ENCODE measurements around the gene LMBRD2. TPM values are rescaled to one million over a fixed set of nuclear protein-coding genes. Genes with fewer than 3 reads are reported as not detected.

Gene LMBRD2
- total and polyA plus RNA-seq, 2 experiments from 2014 or later: 4.4 to 6.2 TPM

- Histone ChIP-seq H3F3A (replicated peaks; ENCODE audit: low read depth) (no peaks in the 10 kb centered on the region), H2AFZ (no peak overlapping the region), H3K4me3 (no peak overlapping the region), H3K4me1 (ENCODE audit: insufficient read depth) (no peaks in the 10 kb centered on the region), H3K4me2 (no peak overlapping the region), H3K27me3 (ENCODE audit: insufficient read depth) (no peaks in the 10 kb centered on the region), H3K79me2 (replicated peaks; ENCODE audit: insufficient read depth) (no peaks in the 10 kb centered on the region), H3K9me2 (ENCODE audit: insufficient read depth) (no peaks in the 10 kb centered on the region), H3K27ac (ENCODE audit: low read depth) (no peak overlapping the region), H4K20me1 (replicated peaks; ENCODE audit: insufficient read depth) (no peaks in the 10 kb centered on the region), H3K36me3 (ENCODE audit: insufficient read depth) (peaks cover 12% of the 10 kb centered on the region; the same call in 1 of the 2 replicates)
- H3K4me1 Mint-ChIP-seq: no peaks in the 10 kb centered on the region
- H3K36me3 Mint-ChIP-seq (ENCODE audit: low read depth): peaks cover 18% of the 10 kb centered on the region
- no peak for ATAC-seq
- no peak for DNase-seq (ENCODE audit: low spot score)
- TF ChIP-seq POLR2AphosphoS5 (IDR thresholded peaks at IDR 0.05; ENCODE audit: low read depth) (no peak), EZH2 (IDR thresholded peaks at IDR 0.05; ENCODE audit: low read depth, unreplicated experiment) (no peak), ZNF462 (CRISPR knock-in tag; IDR thresholded peaks at IDR 0.05) (no peak), STAT1 (IDR thresholded peaks at IDR 0.05; ENCODE audit: unreplicated experiment) (no peak), NANOG (IDR thresholded peaks at IDR 0.05; ENCODE audit: borderline replicate concordance) (no peak)
- no peak overlapping the region for H3K27ac Mint-ChIP-seq
- peaks cover 7% of the 10 kb centered on the region; the same call in 1 of the 3 replicates for H3K9me3 Mint-ChIP-seq
- no peaks in the 10 kb centered on the region for H3K27me3 Mint-ChIP-seq (ENCODE audit: insufficient read depth, low read depth, poor library complexity)
- H3K4me3 Mint-ChIP-seq: no peak overlapping the region
These were observed 92.9 kb downstream of the LMBRD2 start for GRCh38 chr5:36058776-36059175.

GRCh38 chr5:36057386-36057785 lies 94.3 kb downstream of the LMBRD2 start:
- Histone ChIP-seq H3K27me3 (ENCODE audit: insufficient read depth) (no peaks in the 10 kb centered on the region), H3K36me3 (ENCODE audit: insufficient read depth) (no peaks in the 10 kb centered on the region), H2AFZ (no peak overlapping the region), H4K20me1 (replicated peaks; ENCODE audit: insufficient read depth) (no peaks in the 10 kb centered on the region; the same call in 1 of the 2 replicates), H3K27ac (ENCODE audit: low read depth) (no peak overlapping the region), H3F3A (replicated peaks; ENCODE audit: low read depth) (no peaks in the 10 kb centered on the region), H3K4me3 (no peak overlapping the region), H3K79me2 (replicated peaks; ENCODE audit: insufficient read depth) (no peaks in the 10 kb centered on the region), H3K9me2 (ENCODE audit: insufficient read depth) (no peaks in the 10 kb centered on the region), H3K4me2 (no peak overlapping the region), H3K4me1 (ENCODE audit: insufficient read depth) (no peaks in the 10 kb centered on the region)
- H3K36me3 Mint-ChIP-seq (ENCODE audit: low read depth): peaks cover 4% of the 10 kb centered on the region; the same call in 2 of the 3 replicates
- H3K27me3 Mint-ChIP-seq (ENCODE audit: insufficient read depth, low read depth, poor library complexity): no peaks in the 10 kb centered on the region
- H3K4me3 Mint-ChIP-seq: no peak overlapping the region
- 0 out of 3 replicates have a peak, but pooled peaks cover under 1% of the 10 kb centered on the region for H3K9me3 Mint-ChIP-seq
- no peak overlapping the region for H3K27ac Mint-ChIP-seq
- H3K4me1 Mint-ChIP-seq: no peaks in the 10 kb centered on the region
- DNase-seq (ENCODE audit: low spot score) (no peak), ATAC-seq (no peak)
- no peak for TF ChIP-seq CREB1 (CRISPR knock-in tag; IDR thresholded peaks at IDR 0.05; ENCODE audit: low read depth)
- no peak for TF ChIP-seq JUNB (IDR thresholded peaks at IDR 0.05; ENCODE audit: unreplicated experiment)
- TF ChIP-seq POLR2AphosphoS5 (IDR thresholded peaks at IDR 0.05; ENCODE audit: low read depth): no peak
- no peak for TF ChIP-seq NANOG (IDR thresholded peaks at IDR 0.05; ENCODE audit: borderline replicate concordance)
- no peak for TF ChIP-seq STAT1 (IDR thresholded peaks at IDR 0.05; ENCODE audit: unreplicated experiment)
- TF ChIP-seq EZH2phosphoT487 (IDR thresholded peaks at IDR 0.05; ENCODE audit: unreplicated experiment): no peak
- TF ChIP-seq, protein P1, sequence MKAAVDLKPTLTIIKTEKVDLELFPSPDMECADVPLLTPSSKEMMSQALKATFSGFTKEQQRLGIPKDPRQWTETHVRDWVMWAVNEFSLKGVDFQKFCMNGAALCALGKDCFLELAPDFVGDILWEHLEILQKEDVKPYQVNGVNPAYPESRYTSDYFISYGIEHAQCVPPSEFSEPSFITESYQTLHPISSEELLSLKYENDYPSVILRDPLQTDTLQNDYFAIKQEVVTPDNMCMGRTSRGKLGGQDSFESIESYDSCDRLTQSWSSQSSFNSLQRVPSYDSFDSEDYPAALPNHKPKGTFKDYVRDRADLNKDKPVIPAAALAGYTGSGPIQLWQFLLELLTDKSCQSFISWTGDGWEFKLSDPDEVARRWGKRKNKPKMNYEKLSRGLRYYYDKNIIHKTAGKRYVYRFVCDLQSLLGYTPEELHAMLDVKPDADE (IDR thresholded peaks at IDR 0.05): no peak
- no peak for TF ChIP-seq ZNF114 (CRISPR knock-in tag; IDR thresholded peaks at IDR 0.05)
